Measurements from ENCODE around the gene ZNF577.

DNA sequence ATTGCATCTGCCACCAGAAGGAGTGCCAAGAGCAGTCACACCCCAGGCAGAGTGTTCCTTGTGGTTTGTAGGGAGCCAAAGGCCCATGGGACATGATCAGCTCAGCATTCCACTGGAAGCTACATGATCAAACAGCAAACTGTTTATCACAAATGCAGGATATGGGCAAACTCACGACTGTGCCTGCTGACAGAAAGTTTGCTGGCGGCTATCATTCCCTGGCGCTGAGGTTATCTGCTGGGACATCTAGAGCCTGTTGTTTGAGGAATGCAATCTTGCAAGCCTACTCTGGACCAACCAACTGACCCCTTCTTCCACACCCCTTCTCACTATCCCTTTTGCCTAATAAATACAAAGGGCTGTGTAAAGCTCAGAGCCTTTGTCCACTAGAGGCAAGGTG lies 31.9 kb upstream of the ZNF577 start:
- TF ChIP-seq EZH2phosphoT487 (IDR thresholded peaks at IDR 0.05; ENCODE audit: borderline replicate concordance), result no peak
- TF ChIP-seq, protein P1, sequence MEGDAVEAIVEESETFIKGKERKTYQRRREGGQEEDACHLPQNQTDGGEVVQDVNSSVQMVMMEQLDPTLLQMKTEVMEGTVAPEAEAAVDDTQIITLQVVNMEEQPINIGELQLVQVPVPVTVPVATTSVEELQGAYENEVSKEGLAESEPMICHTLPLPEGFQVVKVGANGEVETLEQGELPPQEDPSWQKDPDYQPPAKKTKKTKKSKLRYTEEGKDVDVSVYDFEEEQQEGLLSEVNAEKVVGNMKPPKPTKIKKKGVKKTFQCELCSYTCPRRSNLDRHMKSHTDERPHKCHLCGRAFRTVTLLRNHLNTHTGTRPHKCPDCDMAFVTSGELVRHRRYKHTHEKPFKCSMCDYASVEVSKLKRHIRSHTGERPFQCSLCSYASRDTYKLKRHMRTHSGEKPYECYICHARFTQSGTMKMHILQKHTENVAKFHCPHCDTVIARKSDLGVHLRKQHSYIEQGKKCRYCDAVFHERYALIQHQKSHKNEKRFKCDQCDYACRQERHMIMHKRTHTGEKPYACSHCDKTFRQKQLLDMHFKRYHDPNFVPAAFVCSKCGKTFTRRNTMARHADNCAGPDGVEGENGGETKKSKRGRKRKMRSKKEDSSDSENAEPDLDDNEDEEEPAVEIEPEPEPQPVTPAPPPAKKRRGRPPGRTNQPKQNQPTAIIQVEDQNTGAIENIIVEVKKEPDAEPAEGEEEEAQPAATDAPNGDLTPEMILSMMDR (conservative IDR thresholded peaks at IDR 0.05; ENCODE audit: low read length), result no peak
